Right forelimb (tissue), 1 donor: Measurements from ENCODE around the gene AQP3.
"Not testable (repeated sequence)": the region's sequence is repeated elsewhere in the genome, so short reads cannot be mapped to it uniquely, and the experiment has no call there.

Experiments used
- DNase-seq: peaks from one replicate; pipeline ENCODE4 v3.0.0-alpha.2; 2018

The AQP3 gene

GRCh38 chr9:33407061-33407460, 40.3 kb downstream of the AQP3 start:
- no peak for DNase-seq

DNA sequence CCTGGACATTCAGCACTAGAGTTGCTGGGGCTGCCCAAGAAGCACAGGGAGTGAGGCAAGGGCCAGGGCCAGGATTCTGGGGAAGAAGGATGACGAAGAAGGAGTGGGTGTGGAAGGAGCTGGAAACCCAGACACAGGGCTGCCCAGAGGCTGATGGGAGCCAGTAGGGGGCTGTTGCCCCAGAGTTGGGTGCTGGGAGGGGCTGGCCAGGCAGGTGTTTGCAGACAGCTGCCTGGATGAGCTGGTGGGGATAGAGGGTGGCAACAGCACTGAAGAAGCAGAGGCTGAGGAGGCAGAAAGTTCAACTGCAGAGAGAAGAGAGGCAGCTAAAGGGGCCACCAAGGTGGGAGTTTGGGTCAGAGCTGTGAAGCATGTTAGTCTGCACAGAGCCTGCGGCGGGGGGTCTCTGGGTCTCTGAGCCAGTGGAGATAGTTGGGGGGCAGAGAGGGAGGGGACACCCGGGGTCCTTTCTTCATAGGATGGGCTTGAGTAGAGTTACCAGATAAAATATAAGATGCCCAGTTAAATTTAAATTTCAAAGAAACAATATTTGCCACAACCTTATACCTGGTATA, 42.5 kb downstream of the AQP3 start:
- DNase-seq, result no peak

DNA sequence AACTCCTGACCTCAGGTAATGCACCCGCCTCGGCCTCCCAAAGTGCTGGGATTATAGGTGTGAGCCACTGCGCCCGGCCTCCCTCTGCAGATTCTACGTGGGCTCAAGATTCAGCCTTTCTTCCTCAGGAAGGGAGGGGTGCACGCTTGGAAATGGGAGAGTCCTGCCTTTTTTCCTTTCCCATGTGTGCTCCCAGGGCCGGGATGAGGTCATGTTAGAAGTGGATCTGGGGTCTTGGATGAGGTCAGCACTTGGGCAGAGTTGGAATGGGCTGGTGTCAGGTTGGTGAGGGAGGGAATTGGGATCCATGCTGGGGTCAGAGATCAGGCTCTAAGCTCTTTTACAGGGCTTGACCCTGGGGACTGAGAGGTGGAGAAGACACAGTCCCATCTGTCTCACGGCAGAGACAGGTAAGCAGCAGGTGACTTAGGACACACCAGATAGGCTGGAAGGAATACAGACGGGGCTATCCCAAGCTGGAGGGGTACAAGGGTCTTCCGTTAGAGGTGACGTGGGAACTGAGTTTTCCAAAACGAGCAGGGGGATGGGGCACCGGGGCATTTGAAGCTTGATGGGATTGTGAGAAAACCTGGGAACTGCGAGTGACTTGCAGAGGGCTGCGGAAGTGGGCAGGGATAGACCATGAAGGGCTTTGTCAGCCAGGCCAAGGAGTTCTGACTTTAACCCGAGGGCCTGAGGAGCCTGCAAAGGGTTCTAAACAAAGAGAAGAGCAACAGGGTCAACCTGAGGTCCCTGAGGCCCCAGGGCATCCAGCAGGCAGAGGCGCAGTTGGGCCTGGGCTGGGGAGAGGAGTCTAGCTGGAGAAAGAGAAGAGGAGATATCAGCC, 43.2 kb downstream of the AQP3 start:
- DNase-seq, result no peak

- DNase-seq, result not testable (repeated sequence)
Measured at GRCh38 chr9:33402371-33402770, 45.0 kb downstream of the AQP3 start, which contains the start of gene AQP7. TSS of gene AQP7 (minus strand) at chr9:33402568. CDS start at chr9:33401262, 1,306 bp downstream.

GRCh38 chr9:33401809-33402208, 45.6 kb downstream of the AQP3 start:
- not testable (repeated sequence) for DNase-seq

- not testable (repeated sequence) for DNase-seq
Measured at GRCh38 chr9:33399047-33399446, 48.3 kb downstream of the AQP3 start.

DNA sequence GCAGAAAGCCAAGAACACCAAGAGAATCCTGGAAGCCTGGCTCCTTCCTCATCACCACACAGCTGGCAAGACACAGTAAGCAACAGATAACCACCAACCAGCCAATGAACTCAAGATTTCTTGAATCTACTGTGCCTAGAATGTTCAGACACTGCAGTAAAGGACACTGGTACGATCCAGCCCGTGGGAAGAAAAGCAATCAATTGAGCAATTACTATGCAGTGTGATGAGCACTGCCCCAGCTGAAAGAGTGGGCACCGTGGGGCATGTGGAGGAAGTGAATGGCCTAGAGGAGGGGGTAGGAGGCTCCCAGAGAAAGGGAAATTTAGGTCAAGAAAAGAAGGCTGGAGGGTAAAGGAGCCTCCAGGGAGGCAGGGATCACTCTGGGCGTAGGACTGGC, 49.6 kb downstream of the AQP3 start:
- DNase-seq, result not testable (repeated sequence)

DNA sequence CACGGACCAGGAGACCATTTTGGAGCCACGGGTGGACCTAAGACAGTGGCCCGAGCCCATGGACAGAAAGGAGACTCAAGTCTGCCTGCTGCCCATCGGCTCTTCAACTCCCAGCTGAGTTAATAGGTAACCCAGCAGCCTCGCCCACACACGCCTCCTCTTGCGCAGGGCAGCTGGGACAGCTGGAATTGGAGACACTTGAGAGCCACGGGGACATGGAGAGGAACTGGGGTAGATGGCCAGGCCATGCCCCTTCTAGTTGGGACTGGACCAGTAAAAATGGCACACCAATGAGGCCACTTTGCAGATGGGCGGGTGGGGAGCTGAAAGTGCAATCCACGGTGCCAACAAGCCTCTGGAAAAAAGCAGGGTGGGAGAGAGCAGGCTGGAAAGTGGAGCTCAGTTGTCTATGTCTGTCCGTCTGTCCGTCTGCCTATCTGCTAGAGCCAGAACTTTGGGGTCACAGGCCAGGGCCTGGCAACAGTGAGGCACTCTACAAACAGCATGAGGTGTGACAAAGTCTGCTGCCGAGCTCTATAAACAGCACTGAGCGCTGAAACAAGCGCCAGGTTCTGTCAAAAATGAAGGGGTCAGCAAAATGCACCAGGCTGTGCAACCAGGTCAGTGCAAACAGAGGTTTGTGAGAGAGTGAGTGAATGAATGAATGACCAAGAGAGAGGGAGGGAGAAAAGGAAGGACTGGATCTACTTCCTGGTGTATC, 52.1 kb downstream of the AQP3 start:
- DNase-seq, result not testable (repeated sequence)

- not testable (repeated sequence) for DNase-seq
Measured at GRCh38 chr9:33393986-33394385, 53.4 kb downstream of the AQP3 start.

DNA sequence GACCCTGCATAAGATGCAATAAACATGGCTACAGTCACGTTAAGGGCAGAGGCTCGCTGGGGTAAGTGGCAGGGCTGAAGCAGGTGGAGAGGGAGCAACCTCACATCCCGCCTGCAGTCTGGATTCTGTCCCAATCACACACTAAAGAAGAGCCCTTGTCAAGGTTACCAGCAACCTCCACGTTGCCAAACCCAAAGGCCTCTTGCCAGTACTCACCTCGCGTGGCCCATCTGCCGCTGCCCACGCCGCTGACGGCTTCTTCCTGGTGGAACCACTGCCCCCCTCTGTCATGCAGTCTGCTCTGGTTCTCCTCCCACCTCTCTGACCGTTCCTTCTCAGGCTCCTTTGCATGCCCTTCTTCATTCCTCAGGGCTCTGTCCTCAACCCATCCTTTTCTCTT, 53.8 kb downstream of the AQP3 start:
- DNase-seq, result no peak

DNA sequence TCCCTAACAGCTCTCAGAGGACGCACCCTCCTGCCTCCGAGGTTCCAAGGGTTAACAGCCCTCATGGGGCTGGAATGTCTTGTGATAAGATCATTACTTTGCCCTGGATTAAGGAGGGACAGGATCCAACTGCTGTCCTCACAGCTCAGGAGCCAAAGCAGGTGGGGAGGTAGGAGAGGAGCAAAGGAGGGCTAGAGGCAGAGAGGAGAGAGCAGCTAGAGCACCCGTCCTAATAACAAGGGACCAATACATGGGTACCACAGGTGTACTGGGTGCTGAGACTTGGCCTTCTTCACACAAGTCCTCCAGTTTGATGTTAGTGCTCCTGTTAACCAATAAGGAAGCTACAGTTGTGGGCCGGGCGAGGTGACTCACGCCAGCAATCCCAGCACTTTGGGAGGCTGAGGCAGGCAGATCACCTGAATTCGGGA, 54.8 kb downstream of the AQP3 start:
- not testable (repeated sequence) for DNase-seq
